CD4-positive, alpha-beta T cell (primary cell): Measurements from ENCODE around the gene RAPH1. TPM values are rescaled to one million over a fixed set of nuclear protein-coding genes. Genes with fewer than 3 reads are reported as not detected.

Source experiments
- ATAC-seq: fragments of 200-7000 bp; cut with Tn5 transposase; one replicate; pipeline ENCODE4 v1.10.0; 2022; ENCODE audit warnings: mild to moderate bottlenecking; ENCODE audit not compliant: poor library complexity
- CTCF ChIA-PET: fragments of 350-600 bp; sonication (Branson Sonifier 250); formaldehyde crosslinking; loops from one replicate; lab custom pipeline; 2021; ENCODE audit warnings: antibody characterized with exemption, inconsistent platforms; lab: Charles Lee
- POLR2A ChIA-PET: fragments of 350-600 bp; sonication (Branson Sonifier 250); formaldehyde crosslinking; loops from one replicate; lab custom pipeline; 2021; ENCODE audit warnings: antibody characterized with exemption, inconsistent platforms; lab: Charles Lee
- DNase-seq, 14 experiments: peaks; one replicate each; pipeline ENCODE4 v3.0.0-alpha.2; 2013 to 2020; ENCODE audit warnings: mixed read lengths in 2 of 14
- H3K27ac ChIP-seq, 2 donors: one replicate each; pipeline versions ENCODE4 v1.5.1 to v1.7.0; 2013; ENCODE audit warnings: low read length in 2 of 2, low read depth in 1 of 2, mild to moderate bottlenecking in 1 of 2
- H3K27me3 ChIP-seq, 2 experiments: 1 replicate in 1 of 2; 2 replicates in 1 of 2; pipeline versions ENCODE4 v1.6.1 to v1.7.0; 2013; ENCODE audit warnings: low read length in 2 of 2, control low read depth in 1 of 2, mild to moderate bottlenecking in 1 of 2, moderate library complexity in 1 of 2; ENCODE audit not compliant: insufficient read depth in 2 of 2, control insufficient read depth in 1 of 2
- H3K36me3 ChIP-seq: one replicate; pipeline ENCODE4 v1.6.1; 2013; ENCODE audit warnings: low read length, control low read depth; ENCODE audit not compliant: insufficient read depth
- H3K4me1 ChIP-seq: one replicate; pipeline ENCODE4 v1.6.1; 2013; ENCODE audit warnings: low read length, control low read depth; ENCODE audit not compliant: insufficient read depth
- H3K4me3 ChIP-seq: one replicate; pipeline ENCODE4 v1.5.1; 2013; ENCODE audit warnings: mild to moderate bottlenecking, low read length, moderate library complexity
- H3K9me3 ChIP-seq, 2 experiments: 1 replicate in 1 of 2; 2 replicates in 1 of 2; pipeline versions ENCODE4 v1.6.1 to v1.7.0; 2013; ENCODE audit warnings: low read length in 2 of 2, mild to moderate bottlenecking in 2 of 2, control low read depth in 1 of 2, moderate library complexity in 1 of 2; ENCODE audit not compliant: control insufficient read depth in 1 of 2, insufficient read depth in 1 of 2
- H3K27ac Mint-ChIP-seq: one replicate; pipeline ENCODE4 v1.8.0; 2020; ENCODE audit warnings: mixed read lengths
- H3K27me3 Mint-ChIP-seq: one replicate; pipeline ENCODE4 v1.8.0; 2021; ENCODE audit warnings: mixed read lengths
- H3K36me3 Mint-ChIP-seq: one replicate; pipeline ENCODE4 v1.8.0; 2021; ENCODE audit warnings: low read depth, mixed read lengths
- H3K4me1 Mint-ChIP-seq: one replicate; pipeline ENCODE4 v1.8.0; 2021; ENCODE audit warnings: low read depth, mixed read lengths
- H3K4me3 Mint-ChIP-seq: one replicate; pipeline ENCODE4 v1.8.0; 2020; ENCODE audit warnings: mild to moderate bottlenecking, mixed read lengths
- H3K9me3 Mint-ChIP-seq: one replicate; pipeline ENCODE4 v1.8.0; 2020; ENCODE audit warnings: mixed read lengths
- intact Hi-C, 2 experiments: fragments of 100-400 bp; cut with DNase I in 1 of 2; cut with micrococcal nuclease in 1 of 2; formaldehyde crosslinking; loops; one replicate each; pipeline versions ENCODE4 v1.15.1 to v1.9.0; 2023 to 2025; cut with DNase I, micrococcal nuclease
- total RNA-seq, 174 experiments: library from RNA in 2 of 174; stranded (reverse) in 2 of 174; gene quantifications; one replicate each; pipeline ENCODE4 v1.2.3 and lab custom pipeline; 2021 to 2026
- TF ChIP-seq, protein P1 (sequence below): fragments of 200-600 bp; IDR thresholded peaks from one replicate; pipeline ENCODE4 v1.8.0; 2022; ENCODE audit warnings: antibody characterized with exemption, mild to moderate bottlenecking

RAPH1 gene
- total RNA-seq, 2 experiments from 2014 or later, result 4.3 to 5.8 TPM

- Mint-ChIP-seq H3K4me1 (peaks cover 6% of the 10 kb centered on the region), H3K27ac (no peak overlapping the region), H3K4me3 (no peak overlapping the region), H3K36me3 (no peaks in the 10 kb centered on the region), H3K9me3 (no peaks in the 10 kb centered on the region), H3K27me3 (no peaks in the 10 kb centered on the region)
- H3K4me3 ChIP-seq, result no peak overlapping the region
- no peaks in the 10 kb centered on the region for H3K27me3 ChIP-seq
- no peak for DNase-seq
- no peak overlapping the region for H3K27ac ChIP-seq
- H3K36me3 ChIP-seq, result no peaks in the 10 kb centered on the region
- no peak for ATAC-seq
- POLR2A ChIA-PET, result no interaction called here
- H3K9me3 ChIP-seq, result no peaks in the 10 kb centered on the region
- intact Hi-C loops, result no loop called here
- TF ChIP-seq, protein P1, sequence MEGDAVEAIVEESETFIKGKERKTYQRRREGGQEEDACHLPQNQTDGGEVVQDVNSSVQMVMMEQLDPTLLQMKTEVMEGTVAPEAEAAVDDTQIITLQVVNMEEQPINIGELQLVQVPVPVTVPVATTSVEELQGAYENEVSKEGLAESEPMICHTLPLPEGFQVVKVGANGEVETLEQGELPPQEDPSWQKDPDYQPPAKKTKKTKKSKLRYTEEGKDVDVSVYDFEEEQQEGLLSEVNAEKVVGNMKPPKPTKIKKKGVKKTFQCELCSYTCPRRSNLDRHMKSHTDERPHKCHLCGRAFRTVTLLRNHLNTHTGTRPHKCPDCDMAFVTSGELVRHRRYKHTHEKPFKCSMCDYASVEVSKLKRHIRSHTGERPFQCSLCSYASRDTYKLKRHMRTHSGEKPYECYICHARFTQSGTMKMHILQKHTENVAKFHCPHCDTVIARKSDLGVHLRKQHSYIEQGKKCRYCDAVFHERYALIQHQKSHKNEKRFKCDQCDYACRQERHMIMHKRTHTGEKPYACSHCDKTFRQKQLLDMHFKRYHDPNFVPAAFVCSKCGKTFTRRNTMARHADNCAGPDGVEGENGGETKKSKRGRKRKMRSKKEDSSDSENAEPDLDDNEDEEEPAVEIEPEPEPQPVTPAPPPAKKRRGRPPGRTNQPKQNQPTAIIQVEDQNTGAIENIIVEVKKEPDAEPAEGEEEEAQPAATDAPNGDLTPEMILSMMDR, result no peak
- CTCF ChIA-PET, result no interaction called here
- peaks cover 3% of the 10 kb centered on the region for H3K4me1 ChIP-seq
Measured at GRCh38 chr2:203580844-203581243, 45.7 kb upstream of the RAPH1 start.

DNA sequence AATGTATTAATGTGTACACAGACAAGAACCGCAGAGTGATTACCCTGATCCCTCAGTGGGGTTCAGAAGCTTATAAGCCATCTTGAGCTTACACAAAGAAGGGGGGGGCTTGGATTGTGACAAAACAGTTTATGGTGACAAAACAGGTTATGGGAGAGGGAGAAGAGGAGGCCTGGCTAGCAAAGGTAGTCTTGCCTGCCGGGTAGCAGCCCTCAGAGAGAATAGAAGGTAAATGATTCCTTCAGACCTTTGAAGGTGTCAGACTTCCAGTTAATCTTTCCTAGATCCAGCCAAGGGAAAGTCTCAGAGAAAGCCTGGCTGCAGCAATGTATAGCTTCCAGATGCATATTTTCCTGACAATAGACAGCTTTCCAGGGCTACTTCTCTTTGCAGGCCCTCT lies 44.6 kb upstream of the RAPH1 start:
- no peak overlapping the region for H3K27ac ChIP-seq
- Mint-ChIP-seq H3K27me3 (no peaks in the 10 kb centered on the region), H3K27ac (no peak overlapping the region), H3K4me3 (no peak overlapping the region), H3K36me3 (no peaks in the 10 kb centered on the region), H3K4me1 (peaks cover 6% of the 10 kb centered on the region), H3K9me3 (no peaks in the 10 kb centered on the region)
- H3K9me3 ChIP-seq, result no peaks in the 10 kb centered on the region
- no peaks in the 10 kb centered on the region for H3K36me3 ChIP-seq
- DNase-seq, result no peak
- intact Hi-C loops, result no loop called here
- ChIA-PET POLR2A (no interaction called here), CTCF (no interaction called here)
- TF ChIP-seq, protein P1, result no peak
- peaks cover 3% of the 10 kb centered on the region for H3K4me1 ChIP-seq
- ATAC-seq, result no peak
- H3K27me3 ChIP-seq, result no peaks in the 10 kb centered on the region
- H3K4me3 ChIP-seq, result no peak overlapping the region

DNA sequence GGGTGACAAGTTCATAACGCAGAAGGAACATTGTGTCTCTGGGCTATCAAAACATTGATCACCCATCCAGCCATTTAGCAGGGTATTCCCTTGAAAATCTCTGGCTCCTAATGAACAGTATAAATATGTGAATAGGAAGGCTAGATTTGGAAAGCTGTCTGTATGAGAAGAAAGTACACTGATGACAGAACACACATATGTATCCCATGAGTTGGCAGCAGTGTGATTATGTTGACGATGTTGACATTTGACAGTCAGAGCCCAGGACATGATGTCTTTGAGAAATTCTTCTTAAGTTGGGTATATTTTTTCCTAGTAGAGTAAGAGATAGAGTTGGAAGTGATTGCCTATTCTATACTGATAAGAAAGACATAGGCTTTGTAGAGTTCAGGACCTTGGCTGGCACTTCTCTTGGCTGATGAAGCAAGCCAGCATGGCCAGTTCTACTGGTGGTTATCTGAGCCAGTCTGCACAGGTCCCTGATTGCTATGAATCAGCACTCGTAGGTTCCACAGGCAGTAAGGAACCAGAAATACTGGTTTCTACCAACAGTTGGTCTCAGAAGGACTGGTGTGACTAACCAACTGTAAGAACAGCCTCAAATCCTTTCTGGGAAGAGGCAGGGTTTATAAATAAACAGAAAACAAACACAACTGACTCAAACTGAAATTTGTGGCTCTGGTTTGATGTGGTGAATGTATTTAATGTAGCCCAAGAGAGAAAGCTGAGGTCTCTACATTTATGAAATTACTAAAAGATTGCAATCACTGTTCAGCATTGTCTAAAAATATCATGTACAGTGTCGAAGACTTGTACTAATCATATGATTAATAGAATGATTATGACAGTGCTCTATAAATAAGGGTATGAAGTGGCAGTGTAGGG lies 43.9 kb upstream of the RAPH1 start:
- no peak overlapping the region for H3K4me3 ChIP-seq
- peaks cover 3% of the 10 kb centered on the region for H3K4me1 ChIP-seq
- H3K36me3 ChIP-seq, result no peaks in the 10 kb centered on the region
- Mint-ChIP-seq H3K27ac (no peak overlapping the region), H3K36me3 (no peaks in the 10 kb centered on the region), H3K27me3 (no peaks in the 10 kb centered on the region), H3K4me1 (peaks cover 6% of the 10 kb centered on the region), H3K4me3 (no peak overlapping the region), H3K9me3 (no peaks in the 10 kb centered on the region)
- CTCF ChIA-PET, result no interaction called here
- H3K27ac ChIP-seq, result no peak overlapping the region
- ATAC-seq, result no peak
- TF ChIP-seq, protein P1, result no peak
- peak in 1 of 14 experiments; percentile 9 for DNase-seq
- POLR2A ChIA-PET, result no interaction called here
- H3K27me3 ChIP-seq, result no peaks in the 10 kb centered on the region
- H3K9me3 ChIP-seq, result no peaks in the 10 kb centered on the region
- intact Hi-C loops, result no loop called here
